Tibial nerve (tissue), 3 donors: Measurements from ENCODE around the gene CEACAM19.

Experiments used
- CTCF ChIP-seq, 5 experiments: fragments of 200-600 bp in 3 of 5; fragments of 450-650 bp in 2 of 5; sonication (generic) in 3 of 5; IDR thresholded peaks; one replicate each; pipeline ENCODE4 v1.5.1; 2016 to 2019; ENCODE audit warnings: antibody characterized with exemption in 5 of 5, mild to moderate bottlenecking in 3 of 5, moderate library complexity in 2 of 5
- POLR2A ChIP-seq, 2 donors: fragments of 450-650 bp; IDR thresholded peaks; one replicate each; pipeline ENCODE4 v1.6.1; 2017; ENCODE audit warnings: antibody characterized with exemption in 2 of 2, mild to moderate bottlenecking in 2 of 2, moderate library complexity in 2 of 2

- TF ChIP-seq POLR2A (IDR thresholded peaks at IDR 0.05) (no peak), CTCF (IDR thresholded peaks at IDR 0.05) (no peak)
Measured at GRCh38 chr19:44718441-44719261, 47.4 kb downstream of the CEACAM19 start.
